ENCODE data around the gene CMBL. TPM values are rescaled to one million over a fixed set of nuclear protein-coding genes. Genes with fewer than 3 reads are reported as not detected.

CMBL gene
- total and polyA plus RNA-seq, 2 experiments from 2014 or later, result 1.3 to 3.9 TPM

GRCh38 chr5:10303699-10304170, 4.0 kb downstream of the CMBL start:
- Histone ChIP-seq H3K27ac (no peak overlapping the region), H3K4me3 (no peak overlapping the region), H3K4me1 (ENCODE audit: low read depth) (no peaks in the 10 kb centered on the region), H3K36me3 (no peaks in the 10 kb centered on the region), H3K9me3 (ENCODE audit: low read depth) (no peaks in the 10 kb centered on the region), H3K27me3 (peaks cover 4% of the 10 kb centered on the region)
- no peak for TF ChIP-seq CTCF (IDR thresholded peaks at IDR 0.05; ENCODE audit: low read depth, low read length)
- DNase-seq (ENCODE audit: low read depth in 1 of 2, low spot score in 1 of 2), result no peak

GRCh38 chr5:10303201-10303600, 4.5 kb downstream of the CMBL start:
- Histone ChIP-seq H3K27ac (no peak overlapping the region), H3K4me1 (ENCODE audit: low read depth) (no peaks in the 10 kb centered on the region), H3K9me3 (ENCODE audit: low read depth) (no peaks in the 10 kb centered on the region), H3K4me3 (no peak overlapping the region), H3K36me3 (no peaks in the 10 kb centered on the region), H3K27me3 (peaks cover 4% of the 10 kb centered on the region)
- TF ChIP-seq CTCF (IDR thresholded peaks at IDR 0.05; ENCODE audit: low read depth, low read length), result no peak
- no peak for DNase-seq (ENCODE audit: low read depth in 1 of 2, low spot score in 1 of 2)

- TF ChIP-seq CTCF (IDR thresholded peaks at IDR 0.05; ENCODE audit: low read depth, low read length), result no peak
- H3K36me3 ChIP-seq, result no peaks in the 10 kb centered on the region
- H3K4me1 ChIP-seq (ENCODE audit: low read depth), result no peaks in the 10 kb centered on the region
- peaks cover 2% of the 10 kb centered on the region for H3K27me3 ChIP-seq
- no peak overlapping the region for H3K4me3 ChIP-seq
- DNase-seq (ENCODE audit: low read depth in 1 of 2, low spot score in 1 of 2), result no peak
- H3K27ac ChIP-seq, result no peak overlapping the region
- no peaks in the 10 kb centered on the region for H3K9me3 ChIP-seq (ENCODE audit: low read depth)
Measured at GRCh38 chr5:10301842-10302610, 5.7 kb downstream of the CMBL start.

GRCh38 chr5:10301266-10301665, 6.4 kb downstream of the CMBL start:
- Histone ChIP-seq H3K4me1 (ENCODE audit: low read depth) (no peaks in the 10 kb centered on the region), H3K27me3 (no peaks in the 10 kb centered on the region), H3K27ac (no peak overlapping the region), H3K36me3 (no peaks in the 10 kb centered on the region), H3K9me3 (ENCODE audit: low read depth) (no peaks in the 10 kb centered on the region), H3K4me3 (no peak overlapping the region)
- DNase-seq (ENCODE audit: low read depth in 1 of 2, low spot score in 1 of 2), result no peak
- no peak for TF ChIP-seq CTCF (IDR thresholded peaks at IDR 0.05; ENCODE audit: low read depth, low read length)

GRCh38 chr5:10300246-10300645, 7.5 kb downstream of the CMBL start:
- Histone ChIP-seq H3K27me3 (no peaks in the 10 kb centered on the region), H3K4me3 (no peak overlapping the region), H3K27ac (no peak overlapping the region), H3K36me3 (no peaks in the 10 kb centered on the region), H3K9me3 (ENCODE audit: low read depth) (no peaks in the 10 kb centered on the region), H3K4me1 (ENCODE audit: low read depth) (no peaks in the 10 kb centered on the region)
- DNase-seq (ENCODE audit: low read depth in 1 of 2, low spot score in 1 of 2), result no peak
- no peak for TF ChIP-seq CTCF (IDR thresholded peaks at IDR 0.05; ENCODE audit: low read depth, low read length)

All from cardiac muscle cell (in vitro differentiated cells and primary cell).